ENCODE measurements around the gene KCNJ4.

DNA sequence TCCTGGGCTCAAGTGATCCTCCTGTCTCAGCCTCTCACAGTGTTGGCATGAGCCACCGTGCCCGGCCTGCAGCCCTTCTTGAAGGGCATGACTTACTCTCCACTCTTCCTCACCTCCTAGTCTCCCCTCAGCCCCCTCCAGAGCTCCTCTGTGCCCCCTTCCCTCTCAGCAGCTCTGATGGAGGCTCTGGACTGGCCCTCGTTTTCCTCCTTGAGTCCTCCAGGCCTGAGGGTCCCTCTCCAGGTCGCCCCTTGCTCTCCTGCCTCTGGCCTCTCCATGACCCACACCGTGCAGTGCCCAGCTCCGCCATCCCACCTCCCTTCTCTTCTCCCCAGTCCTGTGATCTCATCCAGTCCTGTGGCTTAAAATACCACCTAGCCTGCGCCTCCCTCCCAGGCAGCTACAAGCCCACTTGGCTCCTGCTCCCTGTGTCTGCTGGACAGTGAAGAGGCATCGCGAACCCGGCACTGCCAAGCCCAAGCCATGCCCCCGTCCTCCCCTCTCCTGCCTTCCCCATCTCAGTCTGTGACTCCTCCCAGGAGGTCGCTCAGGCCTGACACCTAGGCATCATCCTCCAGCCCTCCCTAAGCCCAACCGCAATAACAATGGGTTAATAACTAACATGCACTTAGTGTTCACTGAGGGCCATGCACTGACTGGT lies 11.9 kb downstream of the KCNJ4 start:
- TF ChIP-seq, protein P1, sequence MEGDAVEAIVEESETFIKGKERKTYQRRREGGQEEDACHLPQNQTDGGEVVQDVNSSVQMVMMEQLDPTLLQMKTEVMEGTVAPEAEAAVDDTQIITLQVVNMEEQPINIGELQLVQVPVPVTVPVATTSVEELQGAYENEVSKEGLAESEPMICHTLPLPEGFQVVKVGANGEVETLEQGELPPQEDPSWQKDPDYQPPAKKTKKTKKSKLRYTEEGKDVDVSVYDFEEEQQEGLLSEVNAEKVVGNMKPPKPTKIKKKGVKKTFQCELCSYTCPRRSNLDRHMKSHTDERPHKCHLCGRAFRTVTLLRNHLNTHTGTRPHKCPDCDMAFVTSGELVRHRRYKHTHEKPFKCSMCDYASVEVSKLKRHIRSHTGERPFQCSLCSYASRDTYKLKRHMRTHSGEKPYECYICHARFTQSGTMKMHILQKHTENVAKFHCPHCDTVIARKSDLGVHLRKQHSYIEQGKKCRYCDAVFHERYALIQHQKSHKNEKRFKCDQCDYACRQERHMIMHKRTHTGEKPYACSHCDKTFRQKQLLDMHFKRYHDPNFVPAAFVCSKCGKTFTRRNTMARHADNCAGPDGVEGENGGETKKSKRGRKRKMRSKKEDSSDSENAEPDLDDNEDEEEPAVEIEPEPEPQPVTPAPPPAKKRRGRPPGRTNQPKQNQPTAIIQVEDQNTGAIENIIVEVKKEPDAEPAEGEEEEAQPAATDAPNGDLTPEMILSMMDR (conservative IDR thresholded peaks at IDR 0.05; ENCODE audit: low read depth, low read length): no peak
- TF ChIP-seq EZH2 (IDR thresholded peaks at IDR 0.05; ENCODE audit: low read length, unreplicated experiment) (no peak), EZH2phosphoT487 (IDR thresholded peaks at IDR 0.05; ENCODE audit: borderline replicate concordance, low read length) (no peak)
